SH-SY5Y (cell line): ENCODE results near the gene STX7.

ENCODE experiments used
- GATA2 ChIP-seq: IDR thresholded peaks from 2 replicates; pipeline ENCODE4 v1.6.1; 2011; ENCODE audit warnings: mild to moderate bottlenecking, low read depth, low read length
- GATA3 ChIP-seq: IDR thresholded peaks from 2 replicates; pipeline ENCODE4 v1.6.1; 2011; ENCODE audit warnings: low read depth, mild to moderate bottlenecking, low read length, moderate library complexity

- TF ChIP-seq GATA2 (no peak), GATA3 (no peak)
Measured at GRCh38 chr6:132479131-132479530, 33.8 kb downstream of the STX7 start.
